Eye (tissue), 1 donor: ENCODE results near the gene MSLN.

ENCODE experiments used
- DNase-seq: peaks from one replicate; pipeline ENCODE4 v3.0.0-alpha.2; 2015

The MSLN gene

GRCh38 chr16:778447-778846 is 17.9 kb downstream of the MSLN start:
- no peak for DNase-seq

GRCh38 chr16:778909-779527 is 18.5 kb downstream of the MSLN start:
- no peak for DNase-seq

GRCh38 chr16:779561-779960 is 19.0 kb downstream of the MSLN start:
- DNase-seq: no peak

GRCh38 chr16:780296-780695 is 19.8 kb downstream of the MSLN start:
- no peak for DNase-seq

- DNase-seq: no peak
Measured at GRCh38 chr16:781346-782010, 20.9 kb downstream of the MSLN start.

- DNase-seq: no peak
Measured at GRCh38 chr16:782258-782657, 21.7 kb downstream of the MSLN start.

GRCh38 chr16:782766-783403 is 22.4 kb downstream of the MSLN start:
- DNase-seq: no peak

- DNase-seq: no peak
Measured at GRCh38 chr16:783404-784161, 23.0 kb downstream of the MSLN start.

GRCh38 chr16:784431-784830 is 23.9 kb downstream of the MSLN start:
- no peak for DNase-seq

GRCh38 chr16:785563-786535 is 25.3 kb downstream of the MSLN start:
- DNase-seq: peak; percentile 78

GRCh38 chr16:787321-787966 is 26.9 kb downstream of the MSLN start:
- no peak for DNase-seq

- DNase-seq: no peak
Measured at GRCh38 chr16:787978-788398, 27.5 kb downstream of the MSLN start, which contains the start of gene RPUSD1. Gene RPUSD1 (minus strand): TSS chr16:788381. CDS start chr16:787737, 644 bp downstream.

- DNase-seq: peak; percentile 96
Measured at GRCh38 chr16:788399-789126, 28.0 kb downstream of the MSLN start, which contains the start of gene CHTF18. Gene CHTF18 (plus strand): TSS chr16:788620. CDS start chr16:788685, 65 bp downstream.

- DNase-seq: no peak
Measured at GRCh38 chr16:789191-789850, 28.8 kb downstream of the MSLN start.

GRCh38 chr16:790086-790485 is 29.6 kb downstream of the MSLN start:
- DNase-seq: no peak

GRCh38 chr16:791131-791530 is 30.6 kb downstream of the MSLN start:
- DNase-seq: no peak

- DNase-seq: no peak
Measured at GRCh38 chr16:792221-792995, 31.9 kb downstream of the MSLN start.

GRCh38 chr16:793414-793813 is 32.9 kb downstream of the MSLN start:
- DNase-seq: no peak

- peak; percentile 48 for DNase-seq
Measured at GRCh38 chr16:794091-794822, 33.7 kb downstream of the MSLN start.
